M059J (cell line): ENCODE data around the gene TMEM126A. TPM values are rescaled to one million over a fixed set of nuclear protein-coding genes. Genes with fewer than 3 reads are reported as not detected.
A peak's percentile ranks its signal among the peaks of the same experiment; 100 is the strongest.
"Not testable (repeated sequence)": the region's sequence is repeated elsewhere in the genome, so short reads cannot be mapped to it uniquely, and the experiment has no call there.

Experiments used
- DNase-seq: peaks from one replicate; pipeline ENCODE4 v3.0.0-alpha.2; 2012; ENCODE audit warnings: low read depth
- total RNA-seq: library from RNA; depleted of rRNA; stranded (reverse); fragments of >200 nt; shearing (Covaris generic); gene quantifications from 2 replicates; pipeline ENCODE4 v1.2.3, GENCODE V29; 2014

Gene TMEM126A
- total RNA-seq, 1 experiment from 2014 or later, result 42.1 TPM

GRCh38 chr11:85658180-85658579 is 10.4 kb downstream of the TMEM126A start:
- no peak for DNase-seq

- no peak for DNase-seq
Observed at GRCh38 chr11:85661972-85662664, 14.4 kb downstream of the TMEM126A start.

DNA sequence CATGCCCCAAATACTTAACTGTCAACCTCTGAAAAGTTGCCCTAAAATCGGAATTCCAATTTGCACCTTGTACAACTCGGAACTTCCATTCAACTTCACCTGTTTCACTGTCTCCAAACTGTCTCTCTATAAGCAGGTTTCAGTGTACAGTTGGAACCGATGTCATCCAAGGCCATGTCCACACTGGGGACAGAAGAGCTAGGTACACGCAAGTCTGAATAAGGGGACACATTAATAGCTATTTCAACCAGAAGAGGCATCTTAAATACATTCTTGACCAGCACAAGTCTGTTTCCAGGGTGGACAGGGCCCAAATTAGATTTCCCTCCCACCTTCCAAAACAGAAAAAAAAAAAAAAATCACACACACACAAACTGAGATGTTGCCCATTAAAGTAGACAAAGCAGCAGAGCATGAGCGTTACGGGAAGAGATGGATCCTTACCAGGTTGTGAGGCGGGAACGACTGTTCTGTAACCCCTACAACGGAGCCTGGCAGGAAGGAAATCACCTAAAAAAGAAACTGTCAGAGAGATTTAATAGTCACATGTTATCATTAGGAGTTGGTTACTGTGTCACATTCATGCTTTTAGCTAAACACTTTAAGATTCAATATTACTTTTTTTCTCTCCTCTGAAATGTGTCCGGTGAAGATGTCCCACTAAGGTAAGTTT is 15.4 kb downstream of the TMEM126A start:
- peak; percentile 36 for DNase-seq

GRCh38 chr11:85663753-85664614 is 16.2 kb downstream of the TMEM126A start:
- peak; percentile 73 for DNase-seq

- DNase-seq, result peak; percentile 93
Observed at GRCh38 chr11:85664615-85665481, 17.1 kb downstream of the TMEM126A start, which contains the start of gene CREBZF. CREBZF (minus strand) TSS chr11:85665129; CDS start chr11:85664875, 254 bp downstream.

DNA sequence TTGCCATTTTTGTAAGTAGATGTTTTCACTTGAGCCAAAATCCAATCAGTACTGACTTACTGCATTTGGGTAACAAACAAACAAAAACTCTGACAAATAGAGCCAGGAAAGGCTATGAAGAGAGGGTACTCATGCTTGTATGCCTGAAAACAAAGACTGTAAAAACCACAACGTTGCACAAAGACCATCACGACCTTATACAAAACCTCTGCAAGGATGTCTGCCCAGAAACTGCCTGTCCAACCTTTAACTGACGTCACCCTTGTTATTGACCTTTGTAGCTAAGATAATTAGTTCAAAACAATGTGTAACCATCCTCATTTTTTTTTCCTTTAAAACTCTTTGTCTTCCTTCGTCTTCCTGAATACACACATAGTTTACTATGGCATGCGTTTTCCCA is 18.0 kb downstream of the TMEM126A start:
- DNase-seq, result peak; percentile 40

DNA sequence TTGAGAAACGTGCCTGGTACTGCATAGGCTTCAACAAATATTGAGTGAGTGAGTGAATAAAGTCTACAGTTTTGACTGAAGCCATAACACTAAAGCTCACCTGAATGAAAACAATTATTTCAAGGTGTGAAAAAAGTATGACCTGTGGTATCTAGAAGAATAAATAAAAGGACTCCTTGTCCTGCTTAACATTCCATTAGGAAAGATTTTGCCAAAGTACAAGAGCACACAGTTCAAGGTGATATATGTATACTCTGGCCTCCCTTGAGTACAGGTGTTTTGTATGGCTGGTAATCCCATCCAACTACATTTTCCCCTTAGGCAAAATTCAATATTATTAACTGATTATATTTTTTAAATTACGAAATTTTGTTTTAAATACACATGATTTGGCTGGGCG is 18.9 kb downstream of the TMEM126A start:
- DNase-seq, result no peak

DNA sequence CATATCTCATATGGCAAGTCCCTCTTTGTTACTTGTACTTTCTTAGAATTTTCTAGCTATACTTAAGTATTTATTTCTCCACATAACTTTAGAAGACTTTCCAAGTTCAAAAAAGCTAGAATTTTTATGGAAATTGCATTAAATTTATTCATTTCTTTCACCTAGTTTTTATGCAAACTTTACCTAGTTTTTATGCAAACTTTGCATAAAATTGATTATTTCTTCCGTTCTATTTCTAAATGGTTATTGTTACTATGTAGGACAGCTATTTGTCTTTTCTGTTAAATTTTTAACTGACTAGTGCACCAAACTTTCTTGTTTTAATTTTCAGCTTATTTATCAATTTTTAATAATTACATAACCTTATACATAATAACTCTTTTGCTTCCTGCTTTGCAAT is 20.4 kb downstream of the TMEM126A start:
- no peak for DNase-seq

- not testable (repeated sequence) for DNase-seq
Observed at GRCh38 chr11:85670949-85671663, 23.3 kb downstream of the TMEM126A start.

GRCh38 chr11:85672105-85672902 is 24.5 kb downstream of the TMEM126A start:
- DNase-seq, result peak; percentile 20

GRCh38 chr11:85673393-85673792 is 25.6 kb downstream of the TMEM126A start:
- no peak for DNase-seq

DNA sequence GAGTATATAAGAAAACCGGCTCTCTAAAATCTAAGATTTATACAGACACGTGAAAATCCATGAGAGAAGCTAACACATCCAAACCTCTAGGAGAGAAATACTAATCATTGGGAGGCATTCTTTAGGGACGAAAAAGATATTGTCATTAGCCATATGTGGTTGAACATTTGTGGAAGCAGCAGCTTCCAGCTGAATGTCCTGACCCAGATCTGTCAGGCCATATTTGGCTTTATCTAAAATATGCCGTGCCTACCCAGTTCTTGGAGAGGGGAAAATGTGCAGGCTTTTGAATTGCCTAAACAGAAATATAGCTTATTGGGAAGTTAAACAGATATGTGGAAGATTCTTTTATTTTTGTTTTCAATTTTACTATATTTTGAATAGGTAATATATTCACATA is 31.8 kb downstream of the TMEM126A start:
- no peak for DNase-seq

GRCh38 chr11:85680897-85681296 is 33.1 kb downstream of the TMEM126A start:
- DNase-seq, result no peak

DNA sequence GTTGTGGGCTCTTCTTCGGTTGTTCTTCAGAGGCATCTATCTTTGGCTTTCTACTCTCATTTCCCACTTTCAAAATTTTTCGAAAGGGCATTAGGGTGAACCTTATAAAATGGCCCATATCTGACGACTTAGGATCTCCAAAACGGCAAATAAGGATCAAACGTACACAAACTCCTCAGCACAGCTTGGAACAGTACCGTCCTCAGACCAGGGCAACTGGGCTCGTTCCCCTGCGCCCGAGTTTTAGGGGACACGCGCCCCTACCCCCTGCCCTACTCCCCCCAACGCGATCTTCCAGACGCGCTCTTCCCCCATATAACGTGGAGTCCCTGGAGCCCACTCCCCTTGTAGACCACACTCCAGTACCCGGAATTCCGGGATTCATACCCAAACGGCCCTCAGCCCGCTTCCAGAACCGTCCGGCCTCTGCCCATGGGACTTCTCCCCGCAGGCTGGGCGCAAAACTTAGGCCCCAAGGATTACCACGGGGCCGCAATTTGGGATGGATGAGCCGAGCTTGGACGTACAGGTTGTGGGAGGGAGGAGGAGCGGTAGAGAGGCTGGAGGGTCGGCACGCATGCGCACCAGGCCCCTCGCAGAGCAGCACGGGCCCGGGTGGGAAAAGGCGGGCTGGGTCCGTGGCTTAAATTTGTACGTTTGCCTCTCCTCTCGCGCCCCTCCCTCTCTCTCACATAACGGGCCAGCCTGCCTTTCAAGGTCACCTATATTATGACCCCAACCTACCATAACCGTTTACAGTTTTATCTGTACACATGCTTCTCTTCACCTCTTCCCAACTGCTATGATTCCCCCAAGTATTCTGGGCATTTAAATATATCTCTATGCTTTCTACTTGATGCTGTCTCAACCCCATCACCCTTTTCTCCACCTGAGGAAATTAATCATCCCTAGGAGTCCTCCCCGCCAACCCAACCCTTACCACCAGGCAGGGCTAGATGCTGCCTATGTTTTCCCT is 34.9 kb downstream of the TMEM126A start:
- peak; percentile 31 for DNase-seq

- DNase-seq, result no peak
Observed at GRCh38 chr11:85685125-85685819, 37.5 kb downstream of the TMEM126A start.

DNA sequence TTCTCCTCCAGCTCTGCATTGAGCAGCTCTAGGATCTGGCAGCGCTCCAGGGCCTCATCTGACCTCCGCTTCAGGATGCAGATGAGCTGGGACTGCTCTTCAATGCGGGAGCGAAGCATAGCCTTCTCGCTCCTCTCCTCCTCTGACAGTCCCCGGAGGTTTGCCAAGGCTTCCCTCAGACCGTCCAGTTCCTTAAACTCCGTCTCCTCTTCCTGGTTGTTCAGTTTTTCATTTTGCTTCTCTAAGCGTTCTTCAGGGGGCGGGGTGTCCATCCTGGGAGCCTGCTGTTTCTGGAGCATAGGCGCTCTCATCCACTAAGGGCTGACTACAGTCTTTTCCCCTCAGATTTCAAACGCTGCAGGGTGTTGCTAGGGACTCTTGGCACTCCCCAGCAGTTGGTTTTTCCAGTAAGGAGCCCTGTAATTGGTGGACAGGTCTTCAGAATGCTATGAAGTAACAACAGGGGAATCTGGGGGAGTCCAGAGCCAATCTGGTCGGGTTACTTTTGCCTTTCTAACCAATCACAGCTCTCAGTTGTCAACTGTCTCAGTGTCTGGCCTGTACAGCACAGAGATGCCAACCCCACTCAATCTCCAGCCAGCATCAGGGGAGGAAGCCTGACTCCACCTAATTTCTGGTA is 38.2 kb downstream of the TMEM126A start, which contains the start of gene CCDC89:
Gene CCDC89, minus strand, starts transcription at position 376 of the 640 bp plus-strand sequence. Its CDS starts 65 bp downstream, at position 311.
- peak; percentile 99 for DNase-seq

DNA sequence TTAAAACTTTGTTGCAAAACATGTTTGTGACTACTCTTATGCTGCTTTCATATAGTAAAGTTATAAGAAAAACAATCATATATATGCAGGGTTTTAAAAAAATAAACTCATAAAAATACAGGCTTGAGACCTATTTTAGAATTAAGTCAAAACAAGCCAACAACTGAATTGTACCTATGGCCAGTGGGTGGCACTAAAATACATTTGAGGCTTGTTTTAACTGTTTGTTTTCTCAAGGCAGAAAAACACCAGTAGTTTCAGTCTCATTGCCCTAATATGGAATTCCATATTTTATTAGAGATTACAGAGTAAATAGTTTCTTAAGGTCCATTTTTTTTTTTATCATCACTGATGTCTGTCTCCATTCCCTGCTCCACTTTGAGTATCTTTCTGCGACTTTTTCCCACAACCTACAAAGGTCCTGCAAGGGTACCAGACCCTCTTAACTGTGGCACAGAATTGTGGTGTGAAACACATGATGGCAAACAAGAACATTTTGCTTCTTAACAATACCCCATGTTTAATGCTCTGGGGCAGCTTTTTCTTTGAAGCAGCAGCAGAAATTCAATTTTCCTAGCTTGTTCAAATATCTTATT is 46.7 kb downstream of the TMEM126A start:
- peak; percentile 54 for DNase-seq
